GM19372 (cell line): Measurements from ENCODE around the gene GTF3C2.
"Not testable (repeated sequence)": the region's sequence is repeated elsewhere in the genome, so short reads cannot be mapped to it uniquely, and the experiment has no call there.

Experiments used
- ATAC-seq: cut with Tn5 transposase; IDR thresholded peaks from one replicate; pipeline ENCODE4 v1.9.1; 2021; ENCODE audit warnings: mild to moderate bottlenecking, low read depth, moderate library complexity; ENCODE audit not compliant: unreplicated experiment

The GTF3C2 gene

DNA sequence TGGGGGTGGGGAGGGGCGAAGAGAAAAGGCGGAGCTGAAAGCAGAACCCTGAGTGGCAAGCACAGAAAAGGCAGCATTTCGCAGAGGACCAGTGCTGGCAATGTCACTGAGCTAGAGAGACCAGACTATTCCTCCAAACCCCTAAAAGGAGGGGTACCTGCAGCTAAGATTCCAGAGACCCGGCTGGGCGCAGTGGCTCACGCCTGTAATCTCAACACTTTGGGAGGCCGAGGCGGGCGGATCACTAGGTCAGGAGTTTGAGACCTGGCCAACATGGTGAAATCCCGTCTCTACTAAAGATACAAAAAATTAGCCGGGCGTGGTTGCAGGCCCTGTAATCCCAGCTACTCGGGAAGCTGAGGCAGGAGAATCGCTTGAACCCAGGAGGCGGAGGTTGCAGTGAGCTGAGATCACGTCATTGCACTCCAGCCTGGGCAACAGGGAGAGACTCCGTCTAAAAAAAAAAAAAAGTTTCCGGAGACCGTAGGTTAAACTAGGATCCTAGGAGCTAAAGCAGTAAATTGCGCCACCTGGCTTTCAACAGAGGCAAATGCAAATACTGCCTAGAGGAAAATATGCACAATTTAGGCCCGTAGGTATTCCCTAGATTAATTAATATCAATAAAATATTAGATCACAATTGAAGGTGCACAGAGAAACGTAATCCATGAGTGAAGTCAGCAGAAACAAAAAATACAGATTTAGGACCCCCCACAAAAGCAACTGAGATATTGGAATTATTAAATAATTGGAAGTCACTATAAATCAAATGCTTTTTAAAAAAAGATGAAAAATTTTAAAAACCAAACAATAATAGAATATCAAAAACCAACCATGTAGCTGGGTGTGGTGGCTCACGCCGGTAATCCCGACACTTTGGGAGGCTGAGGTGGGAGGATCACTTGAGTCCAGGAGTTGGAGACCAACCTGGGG lies 53.2 kb downstream of the GTF3C2 start:
- ATAC-seq = no peak

DNA sequence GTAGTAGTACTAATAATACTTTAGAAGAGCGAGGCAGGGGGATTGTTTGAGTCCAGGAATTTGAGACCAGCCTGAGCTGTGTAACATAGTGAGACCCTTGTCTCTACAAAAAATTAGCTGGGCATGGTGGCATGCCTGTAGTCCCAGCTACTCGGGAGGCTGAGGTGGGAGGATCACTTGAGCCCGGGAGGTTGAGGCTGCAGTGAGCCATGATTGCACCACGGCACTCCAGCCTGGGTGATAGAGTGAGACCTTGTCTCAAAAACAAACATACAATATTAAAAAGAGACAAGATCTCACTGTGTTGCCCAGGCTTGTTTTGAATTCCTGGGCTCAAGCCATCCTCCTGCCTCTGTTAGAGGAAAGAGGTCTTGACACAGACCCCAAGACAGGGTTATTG lies 56.0 kb downstream of the GTF3C2 start:
- ATAC-seq = not testable (repeated sequence)

DNA sequence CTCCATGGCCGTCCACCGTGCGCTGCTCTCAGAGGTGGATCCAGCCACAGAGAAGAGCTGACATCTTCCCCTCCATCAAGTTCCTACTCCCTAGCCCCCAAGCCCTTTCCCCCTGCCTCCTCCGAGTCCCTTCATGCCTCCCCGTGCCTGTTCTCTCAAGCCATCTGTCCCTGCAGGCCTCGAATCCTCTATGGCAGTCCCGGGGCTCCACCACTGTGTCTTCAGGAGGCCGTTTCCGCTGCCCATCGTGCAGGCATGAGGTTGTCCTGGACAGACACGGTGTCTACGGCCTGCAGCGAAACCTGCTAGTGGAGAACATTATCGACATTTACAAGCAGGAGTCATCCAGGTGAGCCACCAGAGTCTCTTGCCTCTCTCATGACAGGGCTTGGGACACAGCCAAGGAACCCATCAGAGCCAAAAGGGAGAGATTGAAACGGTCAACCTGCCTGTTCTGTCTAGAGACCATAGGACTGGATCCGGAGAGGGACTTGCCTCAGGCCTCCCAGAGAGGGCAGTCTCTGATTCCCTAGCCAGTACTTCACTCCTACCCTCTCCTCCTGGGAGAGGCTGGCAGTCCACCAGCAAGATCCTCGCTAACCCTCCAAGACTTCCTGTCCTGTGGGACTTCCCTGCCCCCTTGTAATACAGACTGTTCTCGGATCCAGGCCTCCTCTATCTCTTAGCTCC lies 58.0 kb downstream of the GTF3C2 start:
- ATAC-seq = no peak

DNA sequence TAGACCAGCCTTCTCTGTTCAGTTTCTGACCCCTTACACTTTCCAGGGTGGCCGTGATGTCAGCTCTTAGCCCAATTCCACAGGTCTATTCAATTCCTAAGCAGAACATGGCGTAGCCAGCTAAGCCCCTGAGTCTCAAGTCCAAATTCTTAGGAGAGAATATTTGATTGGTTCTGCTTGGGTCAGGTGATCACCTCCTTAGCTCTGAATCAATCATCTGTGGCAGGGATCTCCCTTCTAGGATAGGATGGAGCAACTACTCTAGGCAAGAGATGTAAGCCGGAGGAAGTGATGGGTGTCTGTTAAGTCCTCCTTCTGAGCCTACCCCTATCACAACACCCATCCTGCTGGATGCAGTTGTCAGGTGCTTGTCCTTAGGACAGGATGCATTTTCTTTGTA lies 59.4 kb downstream of the GTF3C2 start:
- ATAC-seq = no peak

DNA sequence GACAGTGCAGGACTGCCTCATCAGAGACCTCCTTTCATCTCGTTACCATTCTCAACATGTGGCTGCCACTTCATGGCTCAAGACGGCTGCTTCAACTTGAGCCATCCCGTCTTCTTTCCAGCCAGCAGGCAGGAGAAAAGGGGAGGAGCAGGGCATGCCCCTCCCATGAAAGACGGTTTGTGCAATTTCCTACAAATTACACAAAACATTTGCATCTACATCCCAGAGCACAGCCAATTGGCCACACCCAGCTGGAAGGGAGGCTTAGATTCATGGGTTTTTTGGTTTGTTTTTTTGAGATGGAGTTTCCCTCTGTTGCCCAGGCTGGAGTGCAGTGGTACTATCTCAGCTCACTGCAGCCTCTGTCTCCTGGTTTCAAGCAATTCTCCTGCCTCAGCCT lies 60.1 kb downstream of the GTF3C2 start:
- no peak for ATAC-seq

DNA sequence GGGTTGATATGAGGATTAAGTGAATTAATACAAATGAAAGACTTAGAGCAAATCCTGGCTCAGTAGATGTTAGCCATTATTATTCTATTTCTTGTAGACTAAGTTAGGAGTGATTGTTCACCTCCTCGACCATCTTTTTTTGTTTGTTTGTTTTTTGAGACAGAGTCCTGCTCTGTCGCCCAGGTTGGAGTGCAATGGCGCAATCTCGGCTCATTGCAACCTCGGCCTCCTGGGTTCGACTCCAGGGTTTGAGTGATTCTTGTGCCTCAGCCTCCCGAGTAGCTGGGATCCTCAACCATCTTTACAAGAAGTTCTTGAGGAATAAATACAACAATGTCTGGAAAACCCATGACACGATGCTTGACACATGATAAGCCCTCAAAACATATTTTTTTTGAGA lies 61.6 kb downstream of the GTF3C2 start:
- no peak for ATAC-seq

DNA sequence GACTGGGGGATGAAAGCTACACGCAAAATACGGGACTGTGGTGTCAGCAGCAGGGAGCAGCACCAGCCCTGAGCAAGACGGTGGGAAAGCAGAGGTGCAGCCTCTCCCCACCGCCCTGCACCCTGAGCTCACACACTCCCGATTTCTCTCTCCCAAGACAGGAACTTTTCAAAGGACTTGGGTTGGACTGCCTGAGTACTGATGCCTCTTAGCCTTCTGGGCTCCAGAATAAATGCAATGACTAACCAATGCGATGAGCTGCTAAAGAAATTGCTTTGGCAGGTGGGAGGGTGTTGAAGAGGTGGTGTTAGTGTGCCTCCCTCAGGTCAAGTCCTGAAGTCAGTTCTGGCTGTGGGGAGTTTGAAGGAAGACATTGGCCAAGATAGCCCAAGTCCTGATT lies 64.7 kb downstream of the GTF3C2 start:
- no peak for ATAC-seq

DNA sequence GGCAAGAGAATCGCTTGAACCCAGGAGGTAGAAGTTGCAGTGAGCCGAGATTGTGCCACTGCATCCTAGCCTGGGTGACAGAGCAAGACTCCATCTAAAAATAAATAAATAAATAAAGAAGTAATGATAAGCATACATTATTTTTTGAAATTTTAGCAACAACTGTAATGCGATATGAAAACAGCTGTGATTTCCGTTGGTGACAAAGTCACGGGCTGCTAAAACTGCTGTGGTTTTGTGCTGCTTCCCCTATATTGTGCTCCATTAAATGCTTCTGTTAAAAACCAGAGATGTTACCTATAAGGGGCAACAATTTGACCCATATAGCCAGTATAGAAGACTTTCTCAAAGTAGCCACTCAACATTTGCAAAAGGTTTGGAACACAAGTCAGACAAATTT lies 66.0 kb downstream of the GTF3C2 start:
- no peak for ATAC-seq

DNA sequence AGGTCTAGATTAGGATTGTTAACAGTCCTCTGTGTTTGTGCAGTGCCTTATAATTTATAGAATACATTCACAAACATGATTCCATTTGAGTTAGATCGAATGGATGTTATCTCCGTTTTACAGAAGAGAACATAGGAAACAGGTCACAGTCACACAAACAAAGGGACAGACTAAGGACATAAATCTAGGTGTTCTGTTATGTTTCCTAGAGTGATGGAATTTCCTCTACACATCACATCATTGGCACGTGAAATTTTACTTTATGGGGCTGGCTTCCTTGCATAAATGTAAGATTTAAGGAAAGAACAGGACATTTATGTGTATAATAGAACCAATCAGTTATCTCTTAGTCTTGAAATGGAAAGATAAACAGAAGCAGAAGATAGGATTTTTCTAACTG lies 68.0 kb downstream of the GTF3C2 start:
- no peak for ATAC-seq

DNA sequence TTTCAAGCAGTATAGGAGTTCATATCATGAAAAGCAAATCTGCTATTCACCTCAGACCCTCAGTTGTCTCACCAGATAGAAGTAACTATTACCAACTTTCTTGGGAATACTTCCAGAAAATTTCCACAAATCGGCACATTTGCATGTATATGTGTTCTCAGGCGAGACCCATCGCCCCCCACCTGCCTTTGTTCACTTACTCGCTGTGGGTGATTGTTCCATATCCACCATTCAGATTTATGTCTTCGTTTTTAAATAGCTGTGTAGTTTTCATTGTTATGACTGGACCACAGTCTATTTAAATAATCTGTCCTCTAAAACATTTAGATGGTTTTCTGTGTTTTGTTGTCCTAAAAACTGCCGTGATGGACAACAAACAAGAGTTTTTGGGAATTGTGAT lies 71.1 kb downstream of the GTF3C2 start:
- ATAC-seq = no peak

DNA sequence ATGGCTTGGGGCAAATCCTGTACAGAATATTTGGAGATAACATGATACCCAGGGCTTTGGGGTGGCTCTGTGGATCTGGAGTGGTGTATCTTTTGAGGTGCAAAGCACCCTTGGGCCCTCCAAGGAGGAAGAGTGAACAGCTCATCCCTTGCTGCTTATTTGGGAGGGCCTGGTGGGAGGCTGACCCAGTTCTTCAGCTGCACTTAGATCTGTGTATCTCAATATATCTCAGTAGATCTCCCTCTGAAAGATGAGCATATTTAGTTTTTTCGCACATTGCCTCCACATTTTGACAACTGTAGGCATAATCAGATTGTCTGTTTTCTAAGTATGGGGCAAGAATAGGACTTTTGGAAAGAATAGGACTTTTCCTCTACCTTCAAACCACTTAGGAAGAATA lies 71.6 kb downstream of the GTF3C2 start:
- no peak for ATAC-seq

DNA sequence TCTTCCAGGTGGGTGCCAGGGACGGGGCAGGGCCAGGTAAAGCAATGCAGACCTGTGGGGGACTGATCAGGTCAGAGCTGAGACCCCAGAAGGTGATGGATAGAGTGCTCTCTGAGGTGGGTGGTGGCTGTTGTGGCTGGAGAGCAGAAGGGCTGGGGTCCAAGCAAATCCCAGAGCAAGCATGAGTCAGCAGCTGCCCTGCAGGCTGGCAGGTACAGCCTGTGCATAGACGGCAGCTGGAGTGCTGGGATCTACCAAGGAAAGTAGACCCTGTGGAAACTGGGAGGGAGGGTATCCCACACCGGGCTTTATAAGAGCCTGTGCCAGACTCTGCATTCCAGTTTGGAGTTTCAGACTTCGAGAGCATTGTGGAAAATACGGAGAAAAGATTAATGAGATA lies 73.7 kb downstream of the GTF3C2 start:
- no peak for ATAC-seq

DNA sequence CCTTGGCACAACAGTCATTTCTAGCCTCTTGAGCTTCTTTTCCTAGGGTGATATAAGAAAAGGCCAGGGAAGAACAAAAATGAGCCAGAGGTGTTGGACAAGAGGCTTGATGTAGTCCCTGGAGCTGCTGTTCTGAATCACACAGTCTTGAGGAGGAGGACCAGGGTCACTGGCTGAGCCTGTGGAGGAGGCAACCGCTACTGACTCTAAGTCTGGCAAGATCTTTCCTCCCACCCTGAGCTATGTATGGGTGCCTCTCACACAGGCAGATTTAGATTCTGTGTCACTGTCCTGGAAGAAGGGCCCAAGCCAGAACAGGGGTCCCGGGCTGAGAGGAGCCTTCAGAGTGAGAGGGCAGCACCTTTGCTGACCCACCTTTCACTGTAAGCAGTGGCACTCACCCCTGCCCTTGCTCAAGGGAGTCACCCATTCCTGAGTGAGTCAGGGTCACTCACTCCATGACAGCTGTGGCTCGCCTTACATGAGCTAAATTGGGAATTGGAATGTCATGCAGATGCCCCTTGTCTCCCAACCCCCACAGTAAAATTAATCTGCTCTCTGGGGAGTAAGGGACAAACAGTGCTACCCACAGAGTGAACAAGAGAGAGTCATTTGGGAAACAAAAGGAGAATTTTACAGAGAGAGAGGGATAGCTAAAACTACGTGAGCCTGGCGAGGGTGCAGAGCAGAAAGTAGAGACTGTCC lies 74.6 kb downstream of the GTF3C2 start, which contains the start of gene TRIM54:
Gene TRIM54, plus strand, starts transcription at position 575 of the 705 bp plus-strand sequence. CDS start 303 bp downstream, outside the sequence.
- no peak for ATAC-seq

DNA sequence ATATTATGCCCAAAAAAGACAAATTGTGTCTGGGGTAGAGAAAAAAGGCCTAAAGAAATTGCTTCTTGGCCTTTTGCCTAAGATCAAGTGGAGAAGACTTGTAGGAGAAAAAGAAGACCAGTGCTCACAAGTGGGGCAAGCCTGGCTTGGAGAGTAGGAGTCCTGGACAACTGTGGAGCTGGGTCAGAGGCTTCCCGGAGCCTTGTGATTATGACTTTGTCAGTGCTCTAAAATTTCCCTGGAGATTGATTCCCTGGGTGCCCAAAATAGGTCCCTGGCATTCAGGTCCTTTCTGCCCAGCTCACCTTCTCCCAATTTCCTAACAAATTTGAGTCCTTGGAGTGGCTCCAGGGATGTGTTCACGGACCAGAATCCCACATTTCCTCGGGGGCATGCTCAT lies 75.1 kb downstream of the GTF3C2 start:
- ATAC-seq = no peak

DNA sequence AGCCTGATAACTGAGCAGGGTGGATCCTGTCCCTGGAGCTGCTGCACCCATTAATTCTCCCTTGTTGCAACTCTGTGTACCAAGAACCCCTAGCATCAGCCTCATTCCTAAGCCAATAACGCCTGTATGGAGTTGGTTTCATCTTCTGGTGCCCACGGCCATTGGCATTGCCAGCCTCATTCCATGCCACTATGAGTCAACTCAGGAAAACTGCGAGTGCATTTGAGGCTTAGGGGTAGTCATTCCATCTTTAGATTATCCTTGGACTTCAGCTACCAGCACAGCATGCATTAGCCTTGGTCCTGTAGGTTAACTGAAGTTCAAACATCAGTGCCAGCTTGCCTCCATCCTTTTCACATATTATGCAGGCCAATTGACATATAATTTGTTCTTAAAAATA lies 75.7 kb downstream of the GTF3C2 start:
- ATAC-seq = no peak

DNA sequence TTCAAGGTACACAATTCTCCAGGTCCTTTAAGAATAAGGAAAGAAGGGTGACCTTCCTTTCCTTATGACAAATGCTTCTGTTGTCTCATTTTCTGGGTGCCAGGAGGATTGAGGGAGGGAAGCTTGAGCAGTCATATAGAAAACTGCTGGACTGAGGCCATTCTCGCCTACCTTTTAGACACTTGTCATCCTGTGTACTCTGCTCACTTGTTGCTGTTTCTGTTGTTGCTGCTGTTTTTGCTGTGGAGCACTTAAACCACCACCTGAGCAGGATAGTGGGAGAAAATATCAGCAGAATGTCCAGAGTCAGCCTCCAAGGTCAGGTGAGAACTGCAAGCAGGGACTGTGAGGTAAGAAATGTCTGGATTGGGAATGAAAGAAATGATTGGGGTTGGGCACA lies 78.6 kb downstream of the GTF3C2 start:
- no peak for ATAC-seq
